Hepatocyte (in vitro differentiated cells): ENCODE measurements around the gene MARVELD2. TPM values are rescaled to one million over a fixed set of nuclear protein-coding genes. Genes with fewer than 3 reads are reported as not detected.

ENCODE experiments used
- DNase-seq: peaks from one replicate; pipeline ENCODE4 v3.0.0-alpha.2; 2016; ENCODE audit warnings: low spot score
- H2AFZ ChIP-seq: fragments of 200-600 bp; sonication (generic); 2 replicates; pipeline ENCODE4 v1.6.0; 2016; ENCODE audit warnings: antibody characterized with exemption, mild to moderate bottlenecking
- H3K27ac ChIP-seq: fragments of 200-600 bp; sonication (generic); 2 replicates; pipeline ENCODE4 v1.5.1; 2016; ENCODE audit warnings: mild to moderate bottlenecking
- H3K27me3 ChIP-seq: fragments of 200-600 bp; sonication (generic); 2 replicates; pipeline ENCODE4 v1.6.1; 2016
- H3K36me3 ChIP-seq: fragments of 200-600 bp; sonication (generic); replicated peaks from 2 replicates; pipeline ENCODE4 v1.5.1; 2016; ENCODE audit warnings: low read depth; ENCODE audit not compliant: insufficient read depth
- H3K4me1 ChIP-seq: fragments of 200-600 bp; sonication (generic); 2 replicates; pipeline ENCODE4 v1.5.1; 2016; ENCODE audit warnings: mild to moderate bottlenecking, moderate library complexity; ENCODE audit not compliant: insufficient read depth
- H3K4me2 ChIP-seq: fragments of 200-600 bp; sonication (generic); 2 replicates; pipeline ENCODE4 v1.6.0; 2016
- H3K4me3 ChIP-seq: fragments of 200-600 bp; sonication (generic); 2 replicates; pipeline ENCODE4 v1.5.1; 2016; ENCODE audit warnings: mild to moderate bottlenecking
- H3K79me2 ChIP-seq: fragments of 200-600 bp; sonication (generic); 2 replicates; pipeline ENCODE4 v1.6.0; 2017; ENCODE audit warnings: mild to moderate bottlenecking
- H3K9me2 ChIP-seq: fragments of 200-600 bp; sonication (generic); replicated peaks from 2 replicates; pipeline ENCODE4 v1.6.0; 2017; ENCODE audit warnings: mild to moderate bottlenecking; ENCODE audit not compliant: insufficient read depth
- H3K9me3 ChIP-seq: fragments of 200-600 bp; sonication (generic); 2 replicates; pipeline ENCODE4 v1.5.1; 2016; ENCODE audit warnings: low read depth, mild to moderate bottlenecking
- H4K20me1 ChIP-seq: fragments of 200-600 bp; sonication (generic); 2 replicates; pipeline ENCODE4 v1.6.0; 2016; ENCODE audit warnings: mild to moderate bottlenecking; ENCODE audit not compliant: insufficient read depth, poor library complexity, severe bottlenecking
- CTCF ChIP-seq: fragments of 200-600 bp; sonication (generic); IDR thresholded peaks from 2 replicates; pipeline ENCODE4 v1.5.1; 2016; ENCODE audit warnings: antibody characterized with exemption, mild to moderate bottlenecking; ENCODE audit not compliant: poor library complexity
- EZH2 ChIP-seq: fragments of 200-600 bp; sonication (generic); IDR thresholded peaks from 2 replicates; pipeline ENCODE4 v1.6.1; 2016; ENCODE audit warnings: antibody characterized with exemption, mild to moderate bottlenecking, borderline replicate concordance
- EZH2phosphoT487 ChIP-seq: fragments of 200-600 bp; sonication (generic); IDR thresholded peaks from one replicate; pipeline ENCODE4 v1.6.1; 2018; ENCODE audit warnings: antibody characterized with exemption, mild to moderate bottlenecking, low read depth, moderate library complexity; ENCODE audit not compliant: unreplicated experiment, severe bottlenecking
- WGBS: methylation state at CpG from one replicate; pipeline ENCODE4 v1.1.6; 2016; ENCODE audit warnings: low lambda C conversion rate; ENCODE audit errors: missing lambda C conversion rate; 5-methylcytosine and 5-hydroxymethylcytosine counted together
- polyA plus RNA-seq: library from polyadenylated mRNA; unstranded; fragments of >200 nt; fragmentation: Nextera tagmentation; extraction: Ambion mirVana; gene quantifications from 2 replicates; pipeline ENCODE4 v1.2.1, GENCODE V29; 2016
- total RNA-seq: library from RNA; depleted of rRNA; stranded (reverse); fragments of >200 nt; gene quantifications from 2 replicates; pipeline ENCODE4 v1.2.3, GENCODE V29; 2014

Gene MARVELD2
- total RNA-seq: 43.5 and 45.4 TPM in 2 replicates
- polyA plus RNA-seq: 19.6 and 26.4 TPM in 2 replicates

- Histone ChIP-seq H3K79me2 (peaks cover 42% of the 10 kb centered on the region), H3K27me3 (no peaks in the 10 kb centered on the region), H4K20me1 (no peaks in the 10 kb centered on the region), H3K9me3 (no peaks in the 10 kb centered on the region), H2AFZ (peak within 1 kb of the TSS; percentile 76), H3K4me3 (peak within 1 kb of the TSS; percentile 77), H3K36me3 (no peaks in the 10 kb centered on the region), H3K27ac (peak within 1 kb of the TSS; percentile 99), H3K9me2 (no peaks in the 10 kb centered on the region), H3K4me1 (no peaks in the 10 kb centered on the region), H3K4me2 (peak within 1 kb of the TSS; percentile 81)
- 3% methylated on average over 49 of the region's 78 CpGs for WGBS
- TF ChIP-seq CTCF: peak; percentile 58
- TF ChIP-seq EZH2: no peak
- no peak for TF ChIP-seq EZH2phosphoT487
- DNase-seq: peak; percentile 96
Measured at GRCh38 chr5:69414885-69415583, at the start of gene MARVELD2. Gene MARVELD2 (plus strand): TSS chr5:69415116. CDS start chr5:69419386, 4,270 bp downstream.

GRCh38 chr5:69367697-69368279 is 47.1 kb upstream of the MARVELD2 start:
- H3K9me3 ChIP-seq: no peaks in the 10 kb centered on the region
- H3K27ac ChIP-seq: no peak overlapping the region
- H4K20me1 ChIP-seq: peaks cover 6% of the 10 kb centered on the region
- 88% methylated on average over 11 of the region's 11 CpGs for WGBS
- no peaks in the 10 kb centered on the region for H3K36me3 ChIP-seq
- peaks cover 15% of the 10 kb centered on the region for H3K4me1 ChIP-seq
- H3K79me2 ChIP-seq: peaks cover 92% of the 10 kb centered on the region
- DNase-seq: no peak
- no peaks in the 10 kb centered on the region for H3K9me2 ChIP-seq
- no peaks in the 10 kb centered on the region for H3K27me3 ChIP-seq
- H2AFZ ChIP-seq: no peak overlapping the region
- peak overlapping the region; percentile 81 for H3K4me3 ChIP-seq
- H3K4me2 ChIP-seq: peak overlapping the region; percentile 84
- TF ChIP-seq EZH2 (no peak), EZH2phosphoT487 (no peak), CTCF (no peak)

GRCh38 chr5:69368458-69369339 is 46.2 kb upstream of the MARVELD2 start:
- Histone ChIP-seq H3K27ac (peak overlapping the region; percentile 99), H3K27me3 (no peaks in the 10 kb centered on the region), H2AFZ (peak overlapping the region; percentile 71), H3K9me3 (no peaks in the 10 kb centered on the region), H3K4me3 (peak overlapping the region; percentile 81), H3K9me2 (no peaks in the 10 kb centered on the region), H3K4me1 (peaks cover 15% of the 10 kb centered on the region), H3K4me2 (peak overlapping the region; percentile 84), H3K79me2 (peaks cover 86% of the 10 kb centered on the region), H4K20me1 (peaks cover 6% of the 10 kb centered on the region), H3K36me3 (no peaks in the 10 kb centered on the region)
- peak; percentile 43 for DNase-seq
- 3% methylated on average over 36 of the region's 39 CpGs for WGBS
- TF ChIP-seq CTCF: no peak
- TF ChIP-seq EZH2: no peak
- no peak for TF ChIP-seq EZH2phosphoT487
